Stimulated activated CD8-positive, alpha-beta memory T cell treated with anti-CD3 and anti-CD28 coated beads, Interleukin-4, amount 100 ng/mL, for 4 hours (primary cell): ENCODE results near the gene NEK9.

ENCODE experiments used
- DNase-seq, 2 donors: peaks; one replicate each; pipeline ENCODE4 v3.0.0-alpha.2; 2020; ENCODE audit warnings: low read depth in 2 of 2, low spot score in 1 of 2

NEK9 gene

DNA sequence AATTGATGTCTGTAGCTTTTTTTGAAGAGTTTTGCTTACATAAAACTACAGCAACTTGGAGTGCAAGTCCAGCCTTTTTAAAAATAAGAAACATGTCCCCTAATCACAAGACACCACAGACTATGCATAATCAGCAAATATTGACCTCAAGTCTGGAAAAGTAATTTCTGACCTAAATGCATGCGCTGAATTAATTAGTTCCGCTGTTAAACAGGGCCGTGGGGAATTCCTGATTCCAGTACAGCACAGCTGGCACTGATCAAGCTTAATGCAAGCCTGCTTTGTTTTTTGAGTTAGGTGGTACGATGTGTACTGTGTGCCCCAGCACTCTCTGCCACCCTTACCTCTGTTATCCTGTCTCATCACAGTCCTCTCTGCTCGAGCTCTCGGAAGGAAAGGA, 84.8 kb downstream of the NEK9 start:
- DNase-seq, result no peak

DNA sequence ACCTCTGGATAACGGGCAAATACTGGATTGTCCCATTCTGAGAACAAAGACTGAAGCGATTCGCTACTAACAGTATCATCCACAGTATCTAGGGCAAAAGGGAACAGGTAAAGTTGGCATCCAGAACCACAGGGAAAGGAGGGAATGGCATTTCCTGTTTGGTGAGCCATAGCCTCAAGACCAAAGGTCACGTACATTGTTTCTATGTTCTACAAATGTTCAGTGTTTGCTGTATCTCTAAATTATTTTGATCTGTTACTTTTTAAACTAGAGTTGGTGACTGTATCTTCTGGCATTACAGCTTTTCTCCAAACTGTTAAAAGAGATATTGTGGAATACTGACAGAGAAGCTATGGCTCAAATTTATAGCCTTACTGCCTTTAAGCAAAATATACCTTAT, 85.2 kb downstream of the NEK9 start:
- no peak for DNase-seq

DNA sequence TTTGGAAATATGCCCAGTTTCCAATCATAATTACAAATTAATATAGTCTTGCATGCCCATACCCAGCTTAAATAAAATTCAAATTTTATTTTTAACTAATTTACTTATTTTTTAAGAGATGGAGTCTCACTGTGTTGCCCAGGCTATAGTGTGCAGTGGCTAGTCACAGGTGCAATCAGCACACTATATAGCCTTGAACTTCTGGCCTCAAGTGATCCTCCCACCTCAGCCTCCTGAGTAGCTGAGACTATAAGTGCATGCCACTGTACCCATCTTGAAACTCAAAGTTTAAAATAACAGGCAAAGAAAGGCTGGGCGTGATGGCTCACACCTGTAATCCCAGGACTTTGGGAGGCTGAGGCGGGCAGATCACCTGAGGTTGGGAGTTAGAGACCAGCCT, 85.9 kb downstream of the NEK9 start:
- no peak for DNase-seq

DNA sequence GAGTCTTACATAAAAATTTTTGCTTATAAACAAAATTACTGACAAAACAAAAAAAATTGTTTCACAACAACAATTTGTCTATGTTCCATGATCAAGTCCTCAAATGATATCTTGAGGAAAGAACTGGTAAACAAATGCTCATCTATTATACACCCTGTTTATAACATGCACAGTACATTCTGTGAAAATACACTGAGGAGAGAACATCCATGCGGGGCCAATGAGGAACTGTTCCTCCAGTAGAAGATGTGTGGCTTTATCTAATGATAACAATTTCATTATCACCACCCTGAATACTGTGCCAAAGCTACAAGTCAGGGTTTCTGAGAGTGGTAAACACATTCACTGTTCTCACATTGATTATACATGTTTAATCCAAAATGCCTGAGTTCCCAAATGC, 86.3 kb downstream of the NEK9 start:
- DNase-seq, result no peak

DNA sequence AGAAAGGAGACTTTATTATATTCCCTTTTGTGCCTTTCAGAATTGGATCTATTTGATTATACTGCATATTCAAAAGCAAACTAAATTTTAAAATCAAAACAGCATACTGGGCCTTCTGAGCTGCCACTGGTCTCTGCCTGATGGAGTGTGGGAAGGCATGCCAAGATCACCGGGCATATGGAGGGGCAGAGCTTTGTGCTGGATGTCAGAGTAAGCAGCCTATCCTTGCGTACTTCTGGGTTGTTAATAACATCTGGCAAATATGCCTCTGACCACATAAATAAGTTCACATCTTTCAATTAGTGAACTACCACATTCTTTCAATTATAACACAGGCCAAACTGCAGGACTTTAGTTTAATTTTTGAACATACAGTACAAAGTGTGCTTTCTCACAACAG, 93.9 kb downstream of the NEK9 start:
- no peak for DNase-seq

DNA sequence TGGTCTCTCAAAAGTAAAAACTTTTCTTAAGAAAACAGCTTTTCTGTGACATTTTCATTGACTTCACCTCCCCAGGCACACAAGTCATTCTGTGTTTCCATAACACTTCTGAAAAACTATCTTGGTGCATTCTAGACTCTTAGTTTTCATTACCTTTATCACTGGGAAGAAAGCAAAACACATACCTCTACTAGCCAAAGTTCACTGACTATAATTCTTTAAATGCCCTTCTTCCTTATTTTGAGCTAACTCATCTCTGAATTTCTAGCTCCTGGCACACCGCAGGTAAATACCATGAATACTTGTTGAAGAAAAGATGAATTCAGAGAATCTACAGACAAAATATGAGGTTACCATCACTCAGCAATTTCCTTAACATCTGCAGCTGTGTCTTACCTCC, 96.7 kb downstream of the NEK9 start:
- DNase-seq, result no peak
